ENCODE measurements around the gene CRB3.

- TF ChIP-seq, protein P1, sequence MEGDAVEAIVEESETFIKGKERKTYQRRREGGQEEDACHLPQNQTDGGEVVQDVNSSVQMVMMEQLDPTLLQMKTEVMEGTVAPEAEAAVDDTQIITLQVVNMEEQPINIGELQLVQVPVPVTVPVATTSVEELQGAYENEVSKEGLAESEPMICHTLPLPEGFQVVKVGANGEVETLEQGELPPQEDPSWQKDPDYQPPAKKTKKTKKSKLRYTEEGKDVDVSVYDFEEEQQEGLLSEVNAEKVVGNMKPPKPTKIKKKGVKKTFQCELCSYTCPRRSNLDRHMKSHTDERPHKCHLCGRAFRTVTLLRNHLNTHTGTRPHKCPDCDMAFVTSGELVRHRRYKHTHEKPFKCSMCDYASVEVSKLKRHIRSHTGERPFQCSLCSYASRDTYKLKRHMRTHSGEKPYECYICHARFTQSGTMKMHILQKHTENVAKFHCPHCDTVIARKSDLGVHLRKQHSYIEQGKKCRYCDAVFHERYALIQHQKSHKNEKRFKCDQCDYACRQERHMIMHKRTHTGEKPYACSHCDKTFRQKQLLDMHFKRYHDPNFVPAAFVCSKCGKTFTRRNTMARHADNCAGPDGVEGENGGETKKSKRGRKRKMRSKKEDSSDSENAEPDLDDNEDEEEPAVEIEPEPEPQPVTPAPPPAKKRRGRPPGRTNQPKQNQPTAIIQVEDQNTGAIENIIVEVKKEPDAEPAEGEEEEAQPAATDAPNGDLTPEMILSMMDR (IDR thresholded peaks at IDR 0.05), result no peak
- no peak for TF ChIP-seq POLR2AphosphoS5 (IDR thresholded peaks at IDR 0.05)
Measured at GRCh38 chr19:6482343-6482686, 18.2 kb downstream of the CRB3 start.

Data from stomach (tissue), 4 donors.